ENCODE measurements around the gene DHRS4.

DHRS4 gene

GRCh38 chr14:23933742-23934128 lies 19.8 kb upstream of the DHRS4 start:
- H3K79me2 ChIP-seq (ENCODE audit: insufficient read depth, low read length), result no peaks in the 10 kb centered on the region
- TF ChIP-seq CTCF (IDR thresholded peaks at IDR 0.05; ENCODE audit: insufficient read depth, low read length, poor library complexity, severe bottlenecking), result no peak
- TF ChIP-seq EZH2phosphoT487 (conservative IDR thresholded peaks at IDR 0.05; ENCODE audit: low read length), result no peak
- H2AFZ ChIP-seq (ENCODE audit: low read depth, low read length, severe bottlenecking), result no peak overlapping the region
- no peaks in the 10 kb centered on the region for H3K9me2 ChIP-seq (replicated peaks; ENCODE audit: insufficient read depth, low read length)
- no peaks in the 10 kb centered on the region for H3K27me3 ChIP-seq (ENCODE audit: low read length)
- no peak overlapping the region for H3K4me3 ChIP-seq (ENCODE audit: insufficient read depth, low read length, poor library complexity, severe bottlenecking)
- H3K4me2 ChIP-seq (ENCODE audit: low read depth, low read length, poor library complexity, severe bottlenecking), result no peak overlapping the region
- no peaks in the 10 kb centered on the region for H4K20me1 ChIP-seq (ENCODE audit: low read depth, low read length)
- no peak overlapping the region for H3K9ac ChIP-seq (ENCODE audit: low read length)
- no peaks in the 10 kb centered on the region for H3K36me3 ChIP-seq (ENCODE audit: low read length)
- H3F3A ChIP-seq (ENCODE audit: insufficient read depth), result no peaks in the 10 kb centered on the region
- no peaks in the 10 kb centered on the region for H3K9me3 ChIP-seq (ENCODE audit: insufficient read depth, low read length)
- no peak overlapping the region for H3K27ac ChIP-seq (ENCODE audit: low read depth, low read length)

DNA sequence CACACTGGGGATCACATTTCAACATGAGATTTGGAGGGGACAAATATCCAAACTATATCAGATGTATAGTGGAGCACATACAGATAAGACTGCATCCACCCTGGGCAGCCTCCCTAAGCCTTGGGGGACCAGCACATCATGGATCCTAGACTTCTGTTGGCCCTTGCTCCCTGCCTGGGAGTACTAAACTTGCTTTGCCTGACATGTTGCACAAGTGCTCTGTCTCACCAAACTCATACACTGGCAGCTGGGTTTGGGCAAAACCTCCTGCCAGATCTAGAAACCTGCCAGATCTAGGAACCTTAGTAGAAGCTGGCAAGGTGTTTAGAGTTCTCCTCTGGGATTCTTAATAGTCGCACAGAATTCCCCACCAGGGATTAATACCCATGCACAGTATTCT lies 18.4 kb upstream of the DHRS4 start:
- Histone ChIP-seq H3K9me2 (replicated peaks; ENCODE audit: insufficient read depth, low read length) (no peaks in the 10 kb centered on the region), H3K27ac (ENCODE audit: low read depth, low read length) (no peak overlapping the region)
- TF ChIP-seq EZH2phosphoT487 (conservative IDR thresholded peaks at IDR 0.05; ENCODE audit: low read length) (no peak), CTCF (IDR thresholded peaks at IDR 0.05; ENCODE audit: insufficient read depth, low read length, poor library complexity, severe bottlenecking) (no peak)

DNA sequence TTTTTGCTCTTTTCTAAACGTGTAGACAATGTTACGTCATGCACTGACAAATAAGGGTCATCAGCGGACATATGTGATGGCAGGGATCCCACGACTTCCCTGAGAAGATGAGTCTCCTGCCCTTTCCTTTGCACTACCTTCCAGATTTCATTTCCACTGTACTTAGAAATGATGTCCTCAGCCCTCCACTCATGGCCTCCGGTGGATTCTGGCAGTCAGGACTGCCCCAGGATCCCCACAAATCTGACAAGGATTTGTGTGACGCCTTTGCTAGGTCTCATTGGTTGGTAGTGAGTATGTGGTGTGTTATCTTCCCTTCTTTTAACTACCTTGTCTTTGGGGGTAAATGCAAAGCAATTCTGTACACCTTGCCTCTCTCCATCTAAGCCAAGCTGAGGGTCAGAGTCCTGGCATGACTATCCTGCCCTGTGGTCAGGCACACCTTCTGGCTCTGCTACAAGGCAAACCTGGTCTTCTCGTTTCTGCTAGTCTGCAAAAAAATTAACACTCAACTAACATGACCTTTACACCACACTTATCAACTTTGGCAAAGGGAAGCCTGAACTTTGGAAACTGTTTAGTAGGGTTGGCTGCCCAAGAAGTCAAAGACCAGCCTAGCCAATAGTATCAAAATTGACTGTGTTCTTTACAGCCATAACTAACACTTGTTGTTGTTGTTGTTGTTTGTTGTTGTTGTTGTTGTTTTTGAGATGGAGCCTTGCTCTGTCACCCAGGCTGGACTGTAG lies 17.3 kb upstream of the DHRS4 start:
- Histone ChIP-seq H3K4me3 (ENCODE audit: insufficient read depth, low read length, poor library complexity, severe bottlenecking) (no peak overlapping the region), H3F3A (ENCODE audit: insufficient read depth) (no peaks in the 10 kb centered on the region), H2AFZ (ENCODE audit: low read depth, low read length, severe bottlenecking) (no peak overlapping the region), H3K9ac (ENCODE audit: low read length) (no peak overlapping the region), H3K79me2 (ENCODE audit: insufficient read depth, low read length) (no peaks in the 10 kb centered on the region), H4K20me1 (ENCODE audit: low read depth, low read length) (no peaks in the 10 kb centered on the region), H3K9me3 (ENCODE audit: insufficient read depth, low read length) (no peaks in the 10 kb centered on the region), H3K9me2 (replicated peaks; ENCODE audit: insufficient read depth, low read length) (no peaks in the 10 kb centered on the region), H3K4me2 (ENCODE audit: low read depth, low read length, poor library complexity, severe bottlenecking) (no peak overlapping the region), H3K36me3 (ENCODE audit: low read length) (no peaks in the 10 kb centered on the region), H3K27me3 (ENCODE audit: low read length) (no peaks in the 10 kb centered on the region), H3K27ac (ENCODE audit: low read depth, low read length) (no peak overlapping the region)
- TF ChIP-seq EZH2phosphoT487 (conservative IDR thresholded peaks at IDR 0.05; ENCODE audit: low read length) (no peak), CTCF (IDR thresholded peaks at IDR 0.05; ENCODE audit: insufficient read depth, low read length, poor library complexity, severe bottlenecking) (no peak)

More for the DNA sequence above, 18.4 kb upstream of the DHRS4 start:
- Histone ChIP-seq H3K9me3 (ENCODE audit: insufficient read depth, low read length) (no peaks in the 10 kb centered on the region), H3K79me2 (ENCODE audit: insufficient read depth, low read length) (no peaks in the 10 kb centered on the region), H3K9ac (ENCODE audit: low read length) (no peak overlapping the region), H3K4me3 (ENCODE audit: insufficient read depth, low read length, poor library complexity, severe bottlenecking) (no peak overlapping the region), H2AFZ (ENCODE audit: low read depth, low read length, severe bottlenecking) (no peak overlapping the region), H3K36me3 (ENCODE audit: low read length) (no peaks in the 10 kb centered on the region), H3F3A (ENCODE audit: insufficient read depth) (no peaks in the 10 kb centered on the region), H4K20me1 (ENCODE audit: low read depth, low read length) (no peaks in the 10 kb centered on the region), H3K4me2 (ENCODE audit: low read depth, low read length, poor library complexity, severe bottlenecking) (no peak overlapping the region), H3K27me3 (ENCODE audit: low read length) (no peaks in the 10 kb centered on the region)

Measured in SU-DHL-6 (cell line).